ENCODE data around the gene SRGAP3.

SRGAP3 gene

DNA sequence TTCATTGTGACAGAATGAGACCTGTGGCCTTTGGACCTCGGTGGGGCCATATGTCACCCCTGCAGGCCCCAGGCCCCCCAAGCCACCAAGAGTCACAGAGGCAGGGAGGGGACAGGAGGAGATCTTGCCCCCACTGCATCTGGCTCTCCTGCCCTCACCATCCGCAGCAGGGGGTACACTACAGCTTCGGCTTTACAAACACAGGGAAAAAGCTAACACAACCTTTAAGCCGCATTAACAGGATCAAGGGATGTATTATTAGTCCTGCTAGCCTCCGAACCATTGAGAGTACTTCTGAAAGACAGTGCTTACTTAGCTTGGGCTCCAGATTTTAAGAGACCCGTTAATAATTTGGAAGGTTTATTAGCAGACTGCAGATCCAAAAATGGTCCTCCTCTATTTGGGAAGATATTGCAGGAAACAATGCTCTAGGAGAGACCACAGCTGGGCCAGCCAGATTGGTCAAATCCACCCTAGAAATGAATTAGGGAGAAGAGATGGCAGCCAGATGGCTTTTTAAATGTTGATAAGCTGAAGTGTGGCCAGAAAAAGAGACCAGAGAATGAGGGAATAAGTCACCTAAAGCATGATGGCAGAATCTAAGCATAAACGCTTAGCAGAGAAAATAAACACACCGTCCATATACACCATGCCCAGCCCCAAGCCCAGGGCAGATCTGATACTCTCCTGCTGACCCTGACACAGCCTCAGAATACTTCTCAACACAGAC lies 31.5 kb downstream of the SRGAP3 start:
- Histone ChIP-seq H3K36me3 (no peaks in the 10 kb centered on the region), H3K4me1 (ENCODE audit: control insufficient read depth in 1 of 2, insufficient read depth in 1 of 2, low read depth in 1 of 2, low read length in 1 of 2) (no peaks in the 10 kb centered on the region), H3K27ac (no peak overlapping the region), H3K27me3 (no peaks in the 10 kb centered on the region), H3K4me3 (ENCODE audit: low read depth in 1 of 2, low read length in 1 of 2) (no peak overlapping the region), H3K9me3 (no peaks in the 10 kb centered on the region)
- TF ChIP-seq, protein P1, sequence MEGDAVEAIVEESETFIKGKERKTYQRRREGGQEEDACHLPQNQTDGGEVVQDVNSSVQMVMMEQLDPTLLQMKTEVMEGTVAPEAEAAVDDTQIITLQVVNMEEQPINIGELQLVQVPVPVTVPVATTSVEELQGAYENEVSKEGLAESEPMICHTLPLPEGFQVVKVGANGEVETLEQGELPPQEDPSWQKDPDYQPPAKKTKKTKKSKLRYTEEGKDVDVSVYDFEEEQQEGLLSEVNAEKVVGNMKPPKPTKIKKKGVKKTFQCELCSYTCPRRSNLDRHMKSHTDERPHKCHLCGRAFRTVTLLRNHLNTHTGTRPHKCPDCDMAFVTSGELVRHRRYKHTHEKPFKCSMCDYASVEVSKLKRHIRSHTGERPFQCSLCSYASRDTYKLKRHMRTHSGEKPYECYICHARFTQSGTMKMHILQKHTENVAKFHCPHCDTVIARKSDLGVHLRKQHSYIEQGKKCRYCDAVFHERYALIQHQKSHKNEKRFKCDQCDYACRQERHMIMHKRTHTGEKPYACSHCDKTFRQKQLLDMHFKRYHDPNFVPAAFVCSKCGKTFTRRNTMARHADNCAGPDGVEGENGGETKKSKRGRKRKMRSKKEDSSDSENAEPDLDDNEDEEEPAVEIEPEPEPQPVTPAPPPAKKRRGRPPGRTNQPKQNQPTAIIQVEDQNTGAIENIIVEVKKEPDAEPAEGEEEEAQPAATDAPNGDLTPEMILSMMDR (IDR thresholded peaks at IDR 0.05) = no peak

GRCh38 chr3:9216736-9217135 lies 32.7 kb downstream of the SRGAP3 start:
- TF ChIP-seq, protein P1 (IDR thresholded peaks at IDR 0.05) = no peak
- H3K27me3 ChIP-seq = no peaks in the 10 kb centered on the region
- H3K36me3 ChIP-seq = no peaks in the 10 kb centered on the region
- H3K27ac ChIP-seq = no peak overlapping the region
- no peaks in the 10 kb centered on the region for H3K9me3 ChIP-seq
- no peak overlapping the region for H3K4me3 ChIP-seq (ENCODE audit: low read depth in 1 of 2, low read length in 1 of 2)
- H3K4me1 ChIP-seq (ENCODE audit: control insufficient read depth in 1 of 2, insufficient read depth in 1 of 2, low read depth in 1 of 2, low read length in 1 of 2) = no peaks in the 10 kb centered on the region

DNA sequence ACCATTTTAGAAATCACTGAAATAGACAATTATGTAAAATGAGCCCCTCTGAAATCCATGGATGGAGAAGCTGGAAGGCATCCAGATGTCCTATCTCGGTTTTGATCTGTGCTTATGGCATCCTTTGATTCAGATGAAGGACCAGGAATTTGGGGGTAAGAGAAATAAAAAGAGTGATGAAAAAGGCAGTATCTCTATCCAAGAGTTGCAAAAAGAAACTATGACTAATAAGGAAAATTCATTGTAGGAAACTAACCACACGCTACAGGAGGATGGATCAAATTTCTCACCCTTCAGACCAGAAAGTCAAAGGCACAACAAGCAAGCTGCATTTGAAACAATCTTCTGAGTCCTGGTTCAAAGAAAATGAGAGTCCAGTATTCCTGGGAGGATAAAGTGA lies 34.8 kb downstream of the SRGAP3 start:
- Histone ChIP-seq H3K27me3 (no peaks in the 10 kb centered on the region), H3K4me1 (ENCODE audit: control insufficient read depth in 1 of 2, insufficient read depth in 1 of 2, low read depth in 1 of 2, low read length in 1 of 2) (no peaks in the 10 kb centered on the region), H3K9me3 (no peaks in the 10 kb centered on the region), H3K36me3 (no peaks in the 10 kb centered on the region), H3K27ac (no peak overlapping the region), H3K4me3 (ENCODE audit: low read depth in 1 of 2, low read length in 1 of 2) (no peak overlapping the region)
- TF ChIP-seq, protein P1 (IDR thresholded peaks at IDR 0.05) = no peak

DNA sequence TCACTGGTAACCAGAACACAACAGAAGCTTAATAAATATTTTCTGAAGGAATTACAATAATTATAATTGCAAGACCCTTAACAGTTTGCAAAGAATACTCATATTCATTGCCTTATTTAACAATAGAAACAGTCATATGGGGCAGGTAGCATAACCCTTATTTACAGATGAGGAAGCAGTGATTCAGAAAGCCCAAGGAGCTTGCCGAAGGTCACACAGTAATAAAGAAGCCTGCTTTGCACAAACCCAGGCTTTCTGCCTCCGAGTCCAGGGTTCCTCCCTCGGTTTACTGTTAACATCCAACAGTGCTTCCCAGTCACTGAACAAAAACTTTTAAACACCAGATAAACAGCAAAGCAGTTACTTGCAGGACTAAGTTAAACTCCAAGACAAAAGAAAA lies 35.3 kb downstream of the SRGAP3 start:
- Histone ChIP-seq H3K4me1 (ENCODE audit: control insufficient read depth in 1 of 2, insufficient read depth in 1 of 2, low read depth in 1 of 2, low read length in 1 of 2) (no peaks in the 10 kb centered on the region), H3K27me3 (no peaks in the 10 kb centered on the region), H3K4me3 (ENCODE audit: low read depth in 1 of 2, low read length in 1 of 2) (no peak overlapping the region), H3K9me3 (no peaks in the 10 kb centered on the region), H3K27ac (no peak overlapping the region), H3K36me3 (no peaks in the 10 kb centered on the region)
- TF ChIP-seq, protein P1 (IDR thresholded peaks at IDR 0.05) = no peak

- H3K36me3 ChIP-seq = no peaks in the 10 kb centered on the region
- no peak overlapping the region for H3K4me3 ChIP-seq (ENCODE audit: low read depth in 1 of 2, low read length in 1 of 2)
- no peaks in the 10 kb centered on the region for H3K9me3 ChIP-seq
- TF ChIP-seq, protein P1 (IDR thresholded peaks at IDR 0.05) = no peak
- H3K4me1 ChIP-seq (ENCODE audit: control insufficient read depth in 1 of 2, insufficient read depth in 1 of 2, low read depth in 1 of 2, low read length in 1 of 2) = no peaks in the 10 kb centered on the region
- H3K27me3 ChIP-seq = no peaks in the 10 kb centered on the region
- no peak overlapping the region for H3K27ac ChIP-seq
Measured at GRCh38 chr3:9213019-9213634, 36.3 kb downstream of the SRGAP3 start.
